ENCODE data around the gene CROT.
A peak's percentile ranks its signal among the peaks of the same experiment; 100 is the strongest.

The CROT gene

GRCh38 chr7:87413951-87414793 lies 68.7 kb downstream of the CROT start:
- DNase-seq (ENCODE audit: low read depth, low spot score), result no peak

GRCh38 chr7:87414794-87415188 lies 69.3 kb downstream of the CROT start:
- no peak for DNase-seq (ENCODE audit: low read depth, low spot score)

- peak; percentile 7 for DNase-seq (ENCODE audit: low read depth, low spot score)
Observed at GRCh38 chr7:87416682-87417587, 71.5 kb downstream of the CROT start.

- DNase-seq (ENCODE audit: low read depth, low spot score), result no peak
Observed at GRCh38 chr7:87420173-87420572, 74.7 kb downstream of the CROT start.

- DNase-seq (ENCODE audit: low read depth, low spot score), result no peak
Observed at GRCh38 chr7:87424075-87424474, 78.6 kb downstream of the CROT start.

GRCh38 chr7:87426160-87426559 lies 80.7 kb downstream of the CROT start:
- DNase-seq (ENCODE audit: low read depth, low spot score), result no peak

GRCh38 chr7:87427288-87427687 lies 81.8 kb downstream of the CROT start:
- DNase-seq (ENCODE audit: low read depth, low spot score), result no peak

GRCh38 chr7:87432536-87432935 lies 87.1 kb downstream of the CROT start:
- DNase-seq (ENCODE audit: low read depth, low spot score), result no peak

GRCh38 chr7:87435546-87435945 lies 90.1 kb downstream of the CROT start:
- no peak for DNase-seq (ENCODE audit: low read depth, low spot score)

- DNase-seq (ENCODE audit: low read depth, low spot score), result no peak
Observed at GRCh38 chr7:87445897-87446296, 100.4 kb downstream of the CROT start.

GRCh38 chr7:87447116-87447635 lies 101.7 kb downstream of the CROT start:
- DNase-seq (ENCODE audit: low read depth, low spot score), result no peak

- no peak for DNase-seq (ENCODE audit: low read depth, low spot score)
Observed at GRCh38 chr7:87448388-87448787, 102.9 kb downstream of the CROT start.
